Dendritic cell treated with granulocyte-macrophage colony-stimulating factor and Interleukin-4, amounts not matched to agents 40 ng/mL and 50 ng/mL, for 4 days (primary cell): Measurements from ENCODE around the gene C13orf46.

Source experiments
- H3K27ac Mint-ChIP-seq: one replicate; pipeline ENCODE4 v1.8.0; 2022; ENCODE audit warnings: mild to moderate bottlenecking, mixed read lengths
- H3K27me3 Mint-ChIP-seq: one replicate; pipeline ENCODE4 v1.8.0; 2022; ENCODE audit warnings: mild to moderate bottlenecking, mixed read lengths
- H3K36me3 Mint-ChIP-seq: one replicate; pipeline ENCODE4 v1.8.0; 2022; ENCODE audit warnings: low read depth, mixed read lengths
- H3K4me1 Mint-ChIP-seq: one replicate; pipeline ENCODE4 v1.8.0; 2022; ENCODE audit warnings: low read depth, mixed read lengths
- H3K4me3 Mint-ChIP-seq: one replicate; pipeline ENCODE4 v1.8.0; 2022; ENCODE audit warnings: mild to moderate bottlenecking, moderate library complexity, mixed read lengths
- H3K9me3 Mint-ChIP-seq: one replicate; pipeline ENCODE4 v1.8.0; 2022; ENCODE audit warnings: mixed read lengths
- intact Hi-C: fragments of 100-400 bp; cut with micrococcal nuclease; formaldehyde crosslinking; loops from one replicate; pipeline ENCODE4 v1.15.0; 2022

C13orf46 gene

DNA sequence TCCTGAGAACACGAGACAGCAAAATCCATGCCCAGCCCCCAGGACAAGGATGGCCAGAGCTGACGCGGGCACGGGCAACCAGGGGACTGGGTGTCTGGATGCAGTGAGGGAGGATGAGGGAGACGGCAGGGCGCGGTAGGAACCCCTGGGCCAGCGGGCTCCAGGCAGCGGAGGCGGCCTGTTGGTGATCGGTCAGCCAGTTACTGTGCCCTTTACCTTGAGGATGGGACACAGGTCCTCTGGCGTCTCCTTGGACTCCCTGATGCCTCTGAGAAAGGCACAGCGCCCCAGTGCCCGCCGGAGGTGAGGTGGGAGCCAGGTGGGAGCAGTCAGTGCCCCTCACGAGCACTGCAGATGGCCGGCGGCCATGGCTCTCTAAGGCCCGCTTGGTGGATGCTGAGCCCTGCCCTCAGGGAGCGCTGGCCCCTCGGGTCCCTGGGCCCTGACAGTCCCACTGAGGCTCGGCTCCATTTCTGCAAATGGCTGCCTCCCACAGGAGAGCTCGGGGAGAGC lies 31.2 kb downstream of the C13orf46 start:
- Mint-ChIP-seq H3K4me3 (no peak overlapping the region), H3K27me3 (peaks cover 50% of the 10 kb centered on the region), H3K27ac (no peak overlapping the region), H3K36me3 (no peaks in the 10 kb centered on the region), H3K9me3 (no peaks in the 10 kb centered on the region), H3K4me1 (peaks cover 8% of the 10 kb centered on the region)
- intact Hi-C loops = no loop called here

GRCh38 chr13:113941571-113942191 lies 32.2 kb downstream of the C13orf46 start:
- Mint-ChIP-seq H3K27me3 (peaks cover 52% of the 10 kb centered on the region), H3K27ac (no peak overlapping the region), H3K9me3 (no peaks in the 10 kb centered on the region), H3K36me3 (no peaks in the 10 kb centered on the region), H3K4me3 (no peak overlapping the region), H3K4me1 (no peaks in the 10 kb centered on the region)
- intact Hi-C loops = no loop called here

GRCh38 chr13:113939944-113940297 lies 34.0 kb downstream of the C13orf46 start:
- no peaks in the 10 kb centered on the region for H3K4me1 Mint-ChIP-seq
- H3K4me3 Mint-ChIP-seq = no peak overlapping the region
- no peaks in the 10 kb centered on the region for H3K9me3 Mint-ChIP-seq
- H3K27ac Mint-ChIP-seq = no peak overlapping the region
- peaks cover 54% of the 10 kb centered on the region for H3K27me3 Mint-ChIP-seq
- intact Hi-C loops = loop anchor here (10.0 kb wide), 1 partner anchor 75 kb away; the partner anchor contains the start of gene GAS6
- H3K36me3 Mint-ChIP-seq = no peaks in the 10 kb centered on the region

GRCh38 chr13:113939129-113939943 lies 34.5 kb downstream of the C13orf46 start:
- Mint-ChIP-seq H3K27ac (no peak overlapping the region), H3K27me3 (peaks cover 57% of the 10 kb centered on the region), H3K4me3 (no peak overlapping the region), H3K36me3 (no peaks in the 10 kb centered on the region), H3K9me3 (no peaks in the 10 kb centered on the region), H3K4me1 (no peaks in the 10 kb centered on the region)
- intact Hi-C loops = loop anchor here (10.0 kb wide), 1 partner anchor 75 kb away; the partner anchor contains the start of gene GAS6

GRCh38 chr13:113938716-113939115 lies 35.2 kb downstream of the C13orf46 start:
- H3K27me3 Mint-ChIP-seq = peaks cover 60% of the 10 kb centered on the region
- H3K9me3 Mint-ChIP-seq = no peaks in the 10 kb centered on the region
- H3K4me1 Mint-ChIP-seq = no peaks in the 10 kb centered on the region
- H3K27ac Mint-ChIP-seq = no peak overlapping the region
- no peaks in the 10 kb centered on the region for H3K36me3 Mint-ChIP-seq
- intact Hi-C loops = loop anchor here (10.0 kb wide), 1 partner anchor 74 kb away; the partner anchor contains the start of gene GAS6
- H3K4me3 Mint-ChIP-seq = no peak overlapping the region

- Mint-ChIP-seq H3K9me3 (no peaks in the 10 kb centered on the region), H3K27me3 (peaks cover 59% of the 10 kb centered on the region), H3K36me3 (no peaks in the 10 kb centered on the region), H3K4me1 (no peaks in the 10 kb centered on the region), H3K27ac (no peak overlapping the region), H3K4me3 (no peak overlapping the region)
- intact Hi-C loops = loop anchor here (10.0 kb wide), 1 partner anchor 73 kb away; the partner anchor contains the start of gene GAS6
These were observed 35.6 kb downstream of the C13orf46 start for GRCh38 chr13:113938246-113938645.

DNA sequence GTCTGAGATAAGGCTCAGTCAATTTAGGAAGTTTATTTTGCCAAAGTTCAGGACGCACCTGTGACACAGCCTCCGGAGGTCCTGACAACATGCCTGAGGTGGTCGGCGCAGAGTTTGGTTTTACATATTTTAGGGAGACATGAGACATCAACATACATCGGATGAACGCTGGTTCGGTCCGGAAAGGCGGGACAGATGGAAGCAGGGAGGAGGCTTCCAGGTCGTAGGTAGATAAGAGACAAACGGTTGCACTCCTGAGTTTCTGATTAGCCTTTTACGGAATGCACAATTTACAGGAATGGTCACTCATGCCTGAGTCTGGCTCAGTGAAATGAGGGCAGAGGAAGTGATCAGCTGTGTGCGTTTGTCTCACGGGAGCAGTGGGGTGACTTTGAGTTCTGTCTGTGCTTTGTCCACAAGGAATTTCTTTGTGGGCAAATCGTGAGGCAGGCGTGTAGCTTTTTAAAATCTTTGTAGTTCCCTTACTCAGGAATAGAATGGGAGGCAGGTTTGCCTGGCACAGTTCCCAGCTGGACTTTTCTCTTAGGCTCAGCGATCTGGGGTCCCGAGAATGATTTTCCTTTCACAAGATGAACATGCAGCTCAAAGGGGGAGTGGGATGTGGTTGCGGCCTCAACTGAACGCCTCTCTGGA lies 36.2 kb downstream of the C13orf46 start:
- Mint-ChIP-seq H3K27ac (no peak overlapping the region), H3K9me3 (no peaks in the 10 kb centered on the region), H3K27me3 (peaks cover 58% of the 10 kb centered on the region), H3K4me3 (no peak overlapping the region), H3K4me1 (no peaks in the 10 kb centered on the region), H3K36me3 (no peaks in the 10 kb centered on the region)
- intact Hi-C loops = loop anchor here (10.0 kb wide), 1 partner anchor 73 kb away; the partner anchor contains the start of gene GAS6

- H3K4me3 Mint-ChIP-seq = no peak overlapping the region
- no peaks in the 10 kb centered on the region for H3K9me3 Mint-ChIP-seq
- H3K4me1 Mint-ChIP-seq = no peaks in the 10 kb centered on the region
- H3K27me3 Mint-ChIP-seq = peaks cover 61% of the 10 kb centered on the region
- H3K36me3 Mint-ChIP-seq = no peaks in the 10 kb centered on the region
- H3K27ac Mint-ChIP-seq = no peak overlapping the region
- intact Hi-C loops = loop anchor here (10.0 kb wide), 1 partner anchor 72 kb away; the partner anchor contains the start of gene GAS6
These were observed 36.8 kb downstream of the C13orf46 start for GRCh38 chr13:113937073-113937472.

DNA sequence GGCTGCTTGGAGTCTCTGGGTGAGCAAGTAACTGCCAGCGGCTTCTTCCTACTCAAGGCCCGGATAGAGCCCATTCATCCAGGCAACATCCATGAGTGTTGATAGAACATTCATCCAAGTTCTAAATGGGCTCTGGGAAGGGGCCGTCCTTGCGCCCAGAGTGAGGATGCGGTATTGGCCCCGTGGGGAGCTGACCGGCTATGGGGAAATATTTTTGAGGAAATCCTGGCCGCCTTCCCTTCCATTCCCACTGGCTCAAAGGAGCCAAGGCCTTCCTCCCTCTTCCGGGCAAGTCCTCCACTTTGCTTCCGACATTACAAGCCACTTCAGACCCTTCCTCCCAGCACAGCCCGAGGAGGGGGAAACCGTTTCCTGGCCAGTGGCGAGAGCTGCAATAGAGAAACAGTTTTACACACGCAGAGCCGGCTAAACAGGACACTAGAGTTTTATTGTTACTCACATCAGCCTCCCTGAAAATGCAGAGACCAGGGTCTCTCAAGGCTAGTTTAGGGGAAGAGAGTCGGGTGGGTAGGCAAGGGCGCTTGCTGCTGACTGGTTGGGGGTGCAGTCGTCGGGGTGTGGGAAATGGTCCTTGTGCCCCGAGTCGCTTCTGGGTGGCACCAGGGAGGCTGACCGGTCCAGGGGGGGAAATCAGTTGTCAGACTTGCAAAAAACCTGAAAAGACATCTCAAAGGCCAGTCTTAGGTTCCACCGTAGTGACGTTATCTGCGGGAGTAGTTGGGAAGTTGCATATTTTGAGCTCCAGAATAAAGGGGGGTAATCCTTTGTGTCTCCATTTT lies 37.5 kb downstream of the C13orf46 start:
- no peaks in the 10 kb centered on the region for H3K9me3 Mint-ChIP-seq
- no peak overlapping the region for H3K27ac Mint-ChIP-seq
- H3K4me3 Mint-ChIP-seq = no peak overlapping the region
- H3K27me3 Mint-ChIP-seq = peaks cover 63% of the 10 kb centered on the region
- H3K36me3 Mint-ChIP-seq = no peaks in the 10 kb centered on the region
- intact Hi-C loops = loop anchor here (10.0 kb wide), 1 partner anchor 72 kb away; the partner anchor contains the start of gene GAS6
- peaks cover under 1% of the 10 kb centered on the region for H3K4me1 Mint-ChIP-seq

DNA sequence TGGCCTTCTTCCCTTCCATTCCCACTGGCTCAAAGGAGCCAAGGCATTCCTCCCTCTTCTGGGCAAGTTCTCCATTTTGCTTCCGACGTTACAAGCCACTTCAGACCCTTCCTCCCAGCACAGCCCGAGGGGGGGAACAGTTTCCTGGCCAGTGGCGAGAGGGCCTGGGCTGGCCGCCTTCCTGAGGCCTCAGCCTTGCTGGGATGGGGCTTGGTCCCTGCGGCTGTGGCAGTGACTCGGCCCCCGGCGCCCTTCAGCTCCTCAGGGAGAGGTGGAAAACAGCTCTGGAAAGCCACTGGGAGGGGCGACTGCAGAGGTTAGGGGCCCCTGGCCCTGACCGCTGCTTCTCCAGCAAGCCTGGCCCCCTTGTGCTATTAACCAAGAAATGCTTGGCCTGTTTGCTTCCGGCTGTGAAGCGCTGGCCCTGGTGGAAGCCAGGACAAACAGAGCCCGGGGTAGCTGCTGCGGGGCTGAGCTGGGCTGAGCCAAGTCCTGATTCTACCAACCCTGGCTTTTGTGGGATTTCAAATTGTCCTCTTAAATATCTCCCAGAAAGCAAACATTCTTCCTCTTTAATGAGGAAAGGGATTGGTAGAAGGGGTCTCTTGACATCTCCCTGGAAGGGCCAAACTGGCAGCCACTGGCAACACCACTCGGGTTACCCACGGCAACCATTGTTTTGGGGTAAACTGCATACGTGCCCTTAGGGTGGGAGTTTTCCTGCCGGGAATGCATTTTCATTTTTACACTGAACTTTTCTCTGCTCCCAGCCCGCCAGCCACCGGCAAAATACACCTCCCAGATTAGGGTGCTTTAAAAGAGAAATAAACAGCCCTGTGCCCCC lies 38.7 kb downstream of the C13orf46 start:
- Mint-ChIP-seq H3K27ac (no peak overlapping the region), H3K4me3 (no peak overlapping the region), H3K27me3 (peaks cover 74% of the 10 kb centered on the region), H3K36me3 (no peaks in the 10 kb centered on the region), H3K9me3 (no peaks in the 10 kb centered on the region), H3K4me1 (peaks cover 11% of the 10 kb centered on the region)
- intact Hi-C loops = loop anchor here (10.0 kb wide), 1 partner anchor 70 kb away; the partner anchor contains the start of gene GAS6

- no peak overlapping the region for H3K27ac Mint-ChIP-seq
- H3K36me3 Mint-ChIP-seq = no peaks in the 10 kb centered on the region
- intact Hi-C loops = loop anchor here (10.0 kb wide), 1 partner anchor 70 kb away; the partner anchor contains the start of gene GAS6
- H3K9me3 Mint-ChIP-seq = no peaks in the 10 kb centered on the region
- H3K4me3 Mint-ChIP-seq = no peak overlapping the region
- peaks cover 79% of the 10 kb centered on the region for H3K27me3 Mint-ChIP-seq
- peaks cover 11% of the 10 kb centered on the region for H3K4me1 Mint-ChIP-seq
These were observed 39.3 kb downstream of the C13orf46 start for GRCh38 chr13:113934576-113934975.

DNA sequence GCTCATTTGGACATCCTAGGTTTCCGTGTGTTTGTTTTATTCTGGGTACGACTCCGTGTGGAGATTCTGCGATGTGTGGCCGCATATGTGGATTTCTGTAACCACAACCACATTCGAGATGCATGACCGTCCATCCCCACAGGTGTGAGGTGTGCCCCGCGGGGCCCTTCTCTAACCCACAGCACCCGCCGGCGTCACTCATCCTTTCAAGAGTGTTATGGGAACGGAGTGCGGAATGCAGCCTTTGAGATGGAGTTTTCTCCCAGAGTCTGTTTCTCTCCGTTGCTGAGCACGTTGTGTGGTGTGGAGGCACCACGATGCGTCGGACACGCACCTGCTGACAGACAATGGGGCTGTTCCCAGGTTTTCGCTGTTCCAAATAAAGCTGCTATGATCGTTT lies 40.0 kb downstream of the C13orf46 start:
- Mint-ChIP-seq H3K27ac (no peak overlapping the region), H3K4me1 (peaks cover 11% of the 10 kb centered on the region), H3K4me3 (no peak overlapping the region), H3K9me3 (no peaks in the 10 kb centered on the region), H3K27me3 (peaks cover 81% of the 10 kb centered on the region), H3K36me3 (no peaks in the 10 kb centered on the region)
- intact Hi-C loops = loop anchor here (10.0 kb wide), 1 partner anchor 69 kb away; the partner anchor contains the start of gene GAS6
